Activated CD4-positive, alpha-beta memory T cell treated with anti-CD3 and anti-CD28 coated beads for 36 hours (primary cell): ENCODE measurements around the gene HDX. TPM values are rescaled to one million over a fixed set of nuclear protein-coding genes. Genes with fewer than 3 reads are reported as not detected.
"Not testable (repeated sequence)": the region's sequence is repeated elsewhere in the genome, so short reads cannot be mapped to it uniquely, and the experiment has no call there.

Experiments used
- CTCF ChIA-PET: fragments of 350-600 bp; sonication (Branson Sonifier 250); formaldehyde crosslinking; loops from one replicate; lab custom pipeline; 2021; ENCODE audit warnings: antibody characterized with exemption, inconsistent platforms; lab: Charles Lee
- POLR2A ChIA-PET: fragments of 350-600 bp; sonication (Branson Sonifier 250); formaldehyde crosslinking; loops from one replicate; lab custom pipeline; 2021; ENCODE audit warnings: antibody characterized with exemption; lab: Charles Lee
- DNase-seq: peaks from one replicate; pipeline ENCODE4 v3.0.0-alpha.2; 2020
- H3K27ac Mint-ChIP-seq: one replicate; pipeline ENCODE4 v1.8.0; 2021; ENCODE audit warnings: mixed read lengths
- H3K27me3 Mint-ChIP-seq: one replicate; pipeline ENCODE4 v1.8.0; 2021; ENCODE audit warnings: mixed read lengths
- H3K36me3 Mint-ChIP-seq: one replicate; pipeline ENCODE4 v1.8.0; 2021; ENCODE audit warnings: mixed read lengths
- H3K4me1 Mint-ChIP-seq: one replicate; pipeline ENCODE4 v1.8.0; 2021; ENCODE audit warnings: low read depth, mixed read lengths
- H3K4me3 Mint-ChIP-seq: one replicate; pipeline ENCODE4 v1.8.0; 2021; ENCODE audit warnings: mild to moderate bottlenecking, mixed read lengths
- H3K9me3 Mint-ChIP-seq: one replicate; pipeline ENCODE4 v1.8.0; 2021; ENCODE audit warnings: mixed read lengths
- intact Hi-C: fragments of 100-400 bp; cut with micrococcal nuclease; formaldehyde crosslinking; loops from one replicate; pipeline ENCODE4 v1.15.1; 2023
- total RNA-seq, 2 experiments: library from RNA; stranded (reverse); gene quantifications; one replicate each; pipeline ENCODE4 v1.2.3, GENCODE V29; 2021

Gene HDX
- total RNA-seq = 1 to 10 TPM; 1.0 to 1.1 TPM

- peak within 1 kb of the TSS; percentile 71 for H3K27ac Mint-ChIP-seq
- H3K36me3 Mint-ChIP-seq = no peaks in the 10 kb centered on the region
- H3K4me1 Mint-ChIP-seq = no peaks in the 10 kb centered on the region
- peak; percentile 74 for DNase-seq
- H3K4me3 Mint-ChIP-seq = peak within 1 kb of the TSS; percentile 79
- H3K9me3 Mint-ChIP-seq = no peaks in the 10 kb centered on the region
- CTCF ChIA-PET = no interaction called here
- intact Hi-C loops = loop anchor here (5.0 kb wide), 1 partner anchor 500 kb away; the partner anchor contains the start of gene APOOL
- POLR2A ChIA-PET = no interaction called here
- no peaks in the 10 kb centered on the region for H3K27me3 Mint-ChIP-seq
These were observed at the start of gene HDX for GRCh38 chrX:84501798-84502628. HDX (minus strand) TSS chrX:84502453; CDS start chrX:84475397, 27,056 bp downstream.

- H3K27ac Mint-ChIP-seq = not testable (repeated sequence)
- H3K9me3 Mint-ChIP-seq = peaks cover 17% of the 10 kb centered on the region
These were observed 39.1 kb upstream of the HDX start for GRCh38 chrX:84541315-84541714.

GRCh38 chrX:84537627-84538026 is 35.4 kb upstream of the HDX start:
- DNase-seq, H3K27me3 Mint-ChIP-seq, H3K4me1 Mint-ChIP-seq, CTCF ChIA-PET, H3K36me3 Mint-ChIP-seq, H3K27ac Mint-ChIP-seq, H3K4me3 Mint-ChIP-seq, POLR2A ChIA-PET, intact Hi-C loops: not testable (repeated sequence)
- peaks cover 15% of the 10 kb centered on the region for H3K9me3 Mint-ChIP-seq

More at GRCh38 chrX:84541315-84541714, 39.1 kb upstream of the HDX start:
- H3K4me1 Mint-ChIP-seq, CTCF ChIA-PET, H3K27me3 Mint-ChIP-seq, POLR2A ChIA-PET, H3K36me3 Mint-ChIP-seq, DNase-seq, intact Hi-C loops, H3K4me3 Mint-ChIP-seq: not testable (repeated sequence)

- peaks cover 7% of the 10 kb centered on the region for H3K9me3 Mint-ChIP-seq
- no peaks in the 10 kb centered on the region for H3K27me3 Mint-ChIP-seq
- H3K4me3 Mint-ChIP-seq = no peak overlapping the region
- intact Hi-C loops = no loop called here
- H3K4me1 Mint-ChIP-seq = no peaks in the 10 kb centered on the region
- CTCF ChIA-PET = no interaction called here
- H3K36me3 Mint-ChIP-seq = no peaks in the 10 kb centered on the region
- POLR2A ChIA-PET = no interaction called here
- H3K27ac Mint-ChIP-seq = no peak overlapping the region
- DNase-seq = no peak
These were observed 13.8 kb downstream of the HDX start for GRCh38 chrX:84488426-84488825.

- H3K4me1 Mint-ChIP-seq = no peaks in the 10 kb centered on the region
- intact Hi-C loops = no loop called here
- peaks cover 8% of the 10 kb centered on the region for H3K9me3 Mint-ChIP-seq
- CTCF ChIA-PET = no interaction called here
- H3K4me3 Mint-ChIP-seq = no peak overlapping the region
- H3K27ac Mint-ChIP-seq = no peak overlapping the region
- no peak for DNase-seq
- H3K36me3 Mint-ChIP-seq = no peaks in the 10 kb centered on the region
- H3K27me3 Mint-ChIP-seq = no peaks in the 10 kb centered on the region
- POLR2A ChIA-PET = no interaction called here
These were observed 14.6 kb downstream of the HDX start for GRCh38 chrX:84487365-84488353.

GRCh38 chrX:84479086-84479485 is 23.2 kb downstream of the HDX start:
- POLR2A ChIA-PET = no interaction called here
- DNase-seq = no peak
- Mint-ChIP-seq H3K27ac (no peak overlapping the region), H3K4me3 (no peak overlapping the region), H3K4me1 (no peaks in the 10 kb centered on the region), H3K27me3 (no peaks in the 10 kb centered on the region), H3K36me3 (no peaks in the 10 kb centered on the region), H3K9me3 (peaks cover 11% of the 10 kb centered on the region)
- intact Hi-C loops = no loop called here
- CTCF ChIA-PET = no interaction called here

GRCh38 chrX:84477114-84477513 is 25.1 kb downstream of the HDX start:
- Mint-ChIP-seq H3K27ac (no peak overlapping the region), H3K36me3 (no peaks in the 10 kb centered on the region), H3K4me1 (no peaks in the 10 kb centered on the region), H3K9me3 (peaks cover 4% of the 10 kb centered on the region), H3K27me3 (no peaks in the 10 kb centered on the region), H3K4me3 (no peak overlapping the region)
- ChIA-PET CTCF (no interaction called here), POLR2A (no interaction called here)
- intact Hi-C loops = no loop called here
- DNase-seq = no peak

GRCh38 chrX:84475596-84475995 is 26.7 kb downstream of the HDX start:
- H3K27me3 Mint-ChIP-seq = no peaks in the 10 kb centered on the region
- ChIA-PET CTCF (no interaction called here), POLR2A (no interaction called here)
- no peak for DNase-seq
- no peak overlapping the region for H3K4me3 Mint-ChIP-seq
- intact Hi-C loops = no loop called here
- H3K4me1 Mint-ChIP-seq = no peaks in the 10 kb centered on the region
- no peaks in the 10 kb centered on the region for H3K9me3 Mint-ChIP-seq
- no peak overlapping the region for H3K27ac Mint-ChIP-seq
- H3K36me3 Mint-ChIP-seq = no peaks in the 10 kb centered on the region

GRCh38 chrX:84475101-84475500 is 27.2 kb downstream of the HDX start:
- Mint-ChIP-seq H3K27ac (no peak overlapping the region), H3K9me3 (no peaks in the 10 kb centered on the region), H3K36me3 (no peaks in the 10 kb centered on the region), H3K27me3 (no peaks in the 10 kb centered on the region), H3K4me1 (no peaks in the 10 kb centered on the region), H3K4me3 (no peak overlapping the region)
- ChIA-PET POLR2A (no interaction called here), CTCF (no interaction called here)
- intact Hi-C loops = no loop called here
- DNase-seq = no peak

GRCh38 chrX:84469226-84469625 is 33.0 kb downstream of the HDX start:
- intact Hi-C loops = no loop called here
- no peak for DNase-seq
- CTCF ChIA-PET = no interaction called here
- Mint-ChIP-seq H3K4me3 (no peak overlapping the region), H3K36me3 (no peaks in the 10 kb centered on the region), H3K4me1 (no peaks in the 10 kb centered on the region), H3K9me3 (peaks cover under 1% of the 10 kb centered on the region), H3K27me3 (no peaks in the 10 kb centered on the region), H3K27ac (no peak overlapping the region)
- POLR2A ChIA-PET = no interaction called here

- DNase-seq = no peak
- intact Hi-C loops = no loop called here
- no peak overlapping the region for H3K27ac Mint-ChIP-seq
- no peaks in the 10 kb centered on the region for H3K36me3 Mint-ChIP-seq
- H3K27me3 Mint-ChIP-seq = no peaks in the 10 kb centered on the region
- ChIA-PET CTCF (no interaction called here), POLR2A (no interaction called here)
- H3K9me3 Mint-ChIP-seq = peaks cover 5% of the 10 kb centered on the region
- no peak overlapping the region for H3K4me3 Mint-ChIP-seq
- no peaks in the 10 kb centered on the region for H3K4me1 Mint-ChIP-seq
These were observed 34.4 kb downstream of the HDX start for GRCh38 chrX:84467898-84468297.
